NCI-H446 (cell line): ENCODE results near the gene HLA-DRB5.
"Not testable (repeated sequence)": the region's sequence is repeated elsewhere in the genome, so short reads cannot be mapped to it uniquely, and the experiment has no call there.

ENCODE experiments used
- DNase-seq, 2 experiments: peaks; one replicate each; lab custom pipeline; 2025; lab: John Stamatoyannopoulos, UW

The HLA-DRB5 gene

DNA sequence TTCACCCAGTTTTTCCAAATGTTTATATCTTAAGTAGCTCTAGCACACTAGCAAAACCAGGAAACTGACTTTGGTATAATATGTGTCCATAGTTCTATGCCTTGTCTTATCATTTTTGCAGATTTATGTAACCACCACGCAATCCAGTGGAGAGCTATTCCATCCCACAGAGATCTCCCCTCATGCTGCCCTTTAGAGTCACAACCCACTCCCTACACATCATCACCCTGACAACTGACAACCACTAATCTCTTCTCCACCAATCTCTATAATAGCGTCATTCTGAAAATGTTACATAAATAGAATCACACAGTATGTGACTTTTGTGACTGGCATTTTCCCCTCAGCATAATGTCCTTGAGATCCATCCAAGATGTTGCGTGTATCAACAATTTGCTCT lies 29.1 kb downstream of the HLA-DRB5 start:
- DNase-seq: no peak

DNA sequence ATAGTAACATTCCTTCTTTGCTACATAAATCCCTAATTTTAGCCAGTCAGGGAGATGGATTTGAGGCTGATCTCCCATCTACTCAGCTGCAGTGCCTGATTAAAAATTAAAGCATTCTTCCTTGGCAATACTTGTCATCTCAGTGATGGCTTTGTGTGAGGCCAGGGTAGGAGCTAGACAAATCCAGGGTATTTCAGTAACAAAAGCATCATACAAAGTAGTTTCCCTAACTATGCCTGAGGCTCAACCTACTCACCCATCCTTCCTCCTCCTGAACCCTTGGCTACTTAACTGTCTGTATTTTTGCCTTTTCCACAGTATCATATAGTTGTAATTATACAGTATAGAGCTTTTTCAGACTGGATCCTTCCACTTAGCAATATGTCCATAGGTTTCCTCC lies 37.7 kb downstream of the HLA-DRB5 start:
- DNase-seq: no peak

DNA sequence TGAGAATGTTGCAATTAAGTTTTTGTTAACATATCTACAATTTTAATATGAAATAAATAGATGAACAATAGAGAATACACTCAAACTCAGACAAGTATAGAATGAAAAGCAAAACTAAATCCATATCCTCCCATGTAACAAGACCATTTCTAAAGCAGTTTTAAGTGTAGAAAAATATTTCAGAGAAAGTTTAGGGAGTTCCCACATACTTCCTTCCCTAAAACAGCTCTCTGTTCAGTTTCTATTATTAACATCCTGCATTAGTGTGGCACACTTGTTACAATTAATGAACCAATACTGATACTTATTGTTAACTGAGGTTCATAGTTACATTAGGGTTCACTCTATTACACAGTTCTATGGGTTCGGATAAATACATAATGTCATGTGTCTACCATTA lies 38.4 kb downstream of the HLA-DRB5 start:
- DNase-seq: no peak

DNA sequence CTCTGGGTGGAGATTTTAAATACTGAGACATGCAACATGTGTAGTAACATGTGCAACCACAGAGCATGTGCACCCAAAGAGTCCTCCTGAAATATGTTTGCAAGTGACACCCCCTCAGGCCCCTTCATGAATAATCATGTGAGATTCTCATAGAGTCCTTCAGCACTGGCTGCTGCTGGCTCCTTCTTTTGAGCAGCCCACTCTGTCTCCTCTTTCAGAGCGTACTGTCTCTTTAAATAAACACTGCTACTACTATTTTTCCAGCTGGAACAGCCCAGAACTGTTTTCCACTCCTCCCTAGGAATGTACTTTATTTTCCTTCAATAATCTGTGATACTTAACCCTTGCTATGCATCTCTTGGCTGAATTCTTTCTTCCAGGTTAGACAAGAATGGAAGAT lies 42.0 kb downstream of the HLA-DRB5 start:
- no peak for DNase-seq

DNA sequence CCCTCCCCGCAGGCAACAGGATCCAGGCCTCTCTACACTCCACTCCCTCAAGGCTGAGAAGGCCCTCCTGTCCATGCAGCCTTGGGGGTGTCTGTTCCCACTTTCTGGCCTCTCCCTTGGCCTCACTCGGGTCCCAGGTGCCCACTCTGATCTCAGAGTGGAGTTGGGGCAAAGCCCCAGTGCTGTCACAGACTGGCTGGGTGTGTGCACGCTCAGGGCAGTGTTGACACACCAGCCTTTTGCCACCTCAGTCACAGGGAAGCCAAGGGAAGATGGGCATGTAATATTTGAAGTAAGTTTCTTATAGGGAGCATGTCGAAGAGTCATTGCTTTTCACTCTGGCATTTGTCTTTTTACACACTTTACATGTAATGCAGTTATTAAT lies 45.5 kb downstream of the HLA-DRB5 start:
- DNase-seq: no peak

DNA sequence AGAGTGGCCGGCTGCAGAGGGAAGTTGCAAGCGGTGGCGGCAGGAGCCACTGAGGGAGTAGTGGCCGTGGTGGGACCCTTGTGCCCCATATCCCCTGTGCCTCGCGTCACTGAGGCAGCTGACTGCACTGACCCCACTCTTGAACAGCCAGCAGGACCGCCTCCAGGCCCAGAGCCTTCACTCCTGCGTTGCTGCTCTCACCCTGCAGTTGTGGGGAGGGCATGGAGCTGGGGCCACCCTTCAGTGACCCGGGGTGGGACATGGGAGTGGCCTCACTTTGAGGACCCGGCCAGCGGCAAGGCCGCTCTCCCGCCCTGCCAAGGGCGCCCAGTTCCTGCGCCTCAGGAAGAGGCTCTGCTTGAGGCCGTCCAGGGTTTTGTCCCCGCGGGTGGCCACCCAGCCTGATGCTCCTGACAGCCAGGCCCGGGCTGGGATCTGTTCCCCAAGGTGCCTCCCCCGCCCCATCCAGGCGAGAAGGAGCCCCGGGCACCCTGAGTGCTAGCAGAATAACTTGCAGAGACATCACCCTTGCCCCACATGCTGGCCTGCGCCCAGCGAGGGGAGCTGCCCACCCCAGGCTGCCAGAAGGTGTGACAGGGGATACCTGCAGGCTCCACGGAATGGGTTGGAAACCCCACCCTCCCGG lies 46.0 kb downstream of the HLA-DRB5 start:
- no peak for DNase-seq

DNA sequence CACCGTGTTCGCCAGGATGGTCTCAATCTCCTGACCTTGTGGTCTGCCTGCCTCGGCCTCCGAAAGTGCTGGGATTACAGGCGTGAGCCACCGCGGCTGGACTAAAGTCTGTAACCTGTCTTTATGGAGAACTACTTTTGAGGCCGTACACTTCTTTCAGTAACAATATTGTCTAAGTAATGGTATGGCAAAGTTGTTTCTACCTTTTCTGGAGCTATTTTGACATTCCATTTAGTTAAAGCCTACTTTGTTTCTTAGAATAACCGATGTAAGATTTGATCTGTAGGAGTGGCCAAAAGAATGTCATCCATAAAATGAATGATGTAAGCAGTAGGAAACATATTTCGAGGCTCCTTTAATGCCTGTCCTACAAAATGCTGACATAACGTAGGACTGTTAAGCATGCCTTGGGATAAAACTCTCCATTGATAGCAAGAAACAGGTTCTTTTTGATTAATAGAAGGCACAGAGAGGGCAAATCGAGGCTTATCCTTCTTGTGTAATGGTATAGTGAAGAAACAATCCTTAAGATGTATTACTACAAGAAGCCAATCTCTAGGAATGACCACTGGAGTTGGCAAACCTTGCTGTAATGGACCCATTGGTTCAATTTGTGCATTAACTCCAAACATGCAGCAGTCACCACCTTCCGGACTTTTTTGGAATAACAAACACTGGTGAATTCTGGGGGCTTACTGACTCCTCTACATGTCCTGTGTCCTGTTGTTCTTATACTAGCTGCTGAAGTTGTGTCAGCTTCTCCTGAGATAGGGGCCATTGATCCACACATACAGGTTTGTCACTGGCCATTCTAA lies 54.5 kb downstream of the HLA-DRB5 start:
- no peak for DNase-seq

DNA sequence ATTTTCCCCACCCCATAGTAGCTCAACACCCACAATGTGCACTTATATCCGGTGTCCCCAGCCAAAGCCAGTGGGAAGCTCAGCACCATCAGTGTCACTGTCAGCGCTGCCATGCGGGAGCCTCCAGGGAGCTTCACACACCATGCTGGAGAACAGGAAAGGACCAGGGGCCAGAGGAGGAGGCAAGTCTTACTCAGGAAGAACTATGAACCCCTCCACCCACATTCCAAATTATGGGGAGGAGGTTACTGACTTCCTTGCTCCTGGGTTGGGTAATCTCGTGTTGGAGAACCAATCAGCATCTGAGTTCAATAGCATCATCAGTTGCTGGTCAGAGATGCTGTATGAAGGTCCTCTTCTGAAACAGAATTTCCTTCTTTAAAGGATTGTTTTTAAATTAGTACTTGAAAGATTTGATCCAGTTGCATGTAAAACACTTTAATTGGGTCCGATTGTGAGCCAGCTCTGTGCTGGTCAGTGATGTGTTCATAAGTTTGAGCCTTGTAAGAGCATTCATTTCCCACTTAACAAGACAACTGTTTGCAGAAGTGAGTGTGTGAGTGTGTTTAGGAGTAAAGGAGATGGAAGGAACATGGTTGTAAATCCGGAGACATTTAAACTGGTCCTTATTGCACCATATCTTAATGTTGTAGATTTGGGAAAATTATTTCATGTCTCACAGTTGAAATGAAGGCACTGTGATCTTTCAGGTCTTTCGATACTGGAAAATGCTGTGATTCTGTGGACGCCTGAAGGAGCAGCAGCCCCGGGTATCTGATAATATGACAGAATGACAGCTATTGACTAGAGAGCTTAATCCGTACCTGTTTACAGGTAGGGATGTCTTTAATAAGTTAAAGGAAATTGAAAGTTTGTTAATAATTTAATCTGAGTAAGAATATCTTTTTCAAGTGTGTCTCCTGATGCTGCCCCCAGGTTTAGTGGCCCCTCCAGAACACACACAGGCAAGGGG lies 56.4 kb downstream of the HLA-DRB5 start:
- not testable (repeated sequence) for DNase-seq

DNA sequence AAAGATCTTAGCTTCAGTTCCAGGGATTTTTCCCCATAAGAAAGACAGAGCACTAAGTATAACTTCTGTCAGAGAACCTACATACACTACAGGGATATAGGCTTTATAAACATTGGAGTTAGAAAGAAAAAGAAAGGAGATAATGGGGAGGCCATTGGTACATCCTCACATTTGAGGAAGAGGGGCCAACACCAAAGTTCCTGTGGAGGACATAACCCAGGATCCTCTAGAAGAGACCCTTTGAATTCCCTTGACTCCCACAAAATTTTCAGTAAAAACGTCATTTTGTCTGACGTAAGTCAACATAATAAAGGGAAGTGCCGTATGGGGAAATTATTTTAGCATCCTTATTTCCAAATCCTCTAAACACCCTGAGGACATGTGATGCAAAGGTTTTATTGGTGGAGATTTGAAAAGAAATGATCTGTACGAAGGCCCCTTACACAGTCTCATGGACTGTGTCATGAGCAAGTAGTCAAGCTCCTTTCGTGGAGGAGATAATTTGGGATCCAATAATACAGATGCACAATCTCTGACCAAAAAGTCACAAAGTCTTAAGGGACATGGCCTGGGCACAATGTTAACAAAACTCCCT lies 57.2 kb downstream of the HLA-DRB5 start:
- no peak for DNase-seq

DNA sequence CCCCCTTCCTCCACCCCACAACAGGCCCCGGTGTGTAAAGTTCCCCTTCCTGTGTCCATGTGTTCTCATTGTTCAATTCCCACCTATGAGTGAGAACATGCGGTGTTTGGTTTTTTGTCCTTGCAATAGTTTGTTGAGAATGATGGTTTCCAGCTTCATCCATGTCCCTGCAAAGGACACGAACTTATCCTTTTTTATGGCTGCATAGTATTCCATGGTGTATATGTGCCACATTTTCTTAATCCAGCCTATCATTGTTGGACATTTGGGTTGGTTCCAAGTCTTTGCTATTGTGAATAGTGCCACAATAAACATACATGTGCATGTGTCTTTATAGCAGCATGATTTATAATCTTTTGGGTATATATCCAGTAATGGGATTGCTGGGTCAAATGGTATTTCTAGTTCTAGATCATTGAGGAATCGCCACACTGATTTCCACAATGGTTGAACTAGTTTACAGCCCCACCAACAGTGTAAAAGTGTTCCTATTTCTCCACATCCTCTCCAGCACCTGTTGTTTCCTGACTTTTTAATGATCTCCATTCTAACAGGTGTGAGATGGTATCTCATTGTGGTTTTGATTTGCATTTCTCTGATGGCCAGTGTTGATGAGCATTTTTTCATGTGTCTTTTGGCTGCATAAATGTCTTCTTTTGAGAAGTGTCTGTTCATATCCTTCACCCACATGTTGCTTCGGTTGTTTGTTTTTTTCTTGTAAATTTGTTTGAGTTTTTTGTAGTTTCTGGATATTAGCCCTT lies 62.2 kb downstream of the HLA-DRB5 start:
- not testable (repeated sequence) for DNase-seq
